ENCODE data around the gene CDH16. TPM values are rescaled to one million over a fixed set of nuclear protein-coding genes. Genes with fewer than 3 reads are reported as not detected.

CDH16 gene
- total and polyA plus RNA-seq, 2 of the 13 experiments (the other 11 are each of a cell fraction or from before 2014, with no cell fraction given) = 2.7 to 3.9 TPM

DNA sequence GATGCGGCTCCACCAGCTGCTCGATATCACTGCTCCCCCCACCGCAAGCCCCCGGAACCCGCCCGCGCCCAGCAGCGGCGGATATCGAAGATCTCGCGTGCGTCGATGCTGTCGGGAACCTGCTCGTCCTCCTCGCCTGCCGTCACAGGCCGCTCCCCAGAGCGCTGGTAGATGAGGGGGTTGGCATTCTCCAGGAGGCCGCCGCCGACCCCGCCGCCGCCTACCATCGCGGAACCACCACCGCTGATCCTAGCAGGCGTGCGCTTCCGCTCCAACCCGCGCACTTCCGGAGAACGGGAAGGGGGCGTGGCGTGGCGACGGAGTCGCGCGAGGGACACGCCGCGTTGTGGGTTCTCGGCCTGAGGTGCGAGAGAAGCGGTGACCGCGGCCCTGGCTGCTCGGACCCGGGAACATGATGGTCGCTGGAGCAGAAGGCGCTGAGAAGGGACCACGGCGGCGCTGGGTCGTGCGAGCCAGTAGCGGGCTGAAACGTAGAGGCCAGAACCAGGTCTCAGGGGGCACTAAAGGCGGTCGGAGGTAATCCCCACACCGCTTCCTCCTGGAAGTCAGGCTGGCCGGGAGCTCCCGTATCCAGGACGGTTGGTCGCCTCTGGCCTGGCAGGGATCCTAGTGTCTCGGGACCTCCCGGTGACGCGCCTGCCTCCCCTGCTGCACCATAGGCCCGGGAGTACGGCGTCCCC, 15.6 kb upstream of the CDH16 start, which contains the start of gene CIAO2B (continued):
- TF ChIP-seq RNF219 (CRISPR knock-in tag; IDR thresholded peaks at IDR 0.05) (peak; percentile 78; the same call in 1 of the 2 replicates), KIAA2018 (CRISPR knock-in tag; IDR thresholded peaks at IDR 0.05; ENCODE audit: borderline replicate concordance) (no peak), STAT6 (CRISPR knock-in tag; IDR thresholded peaks at IDR 0.05; ENCODE audit: borderline replicate concordance) (0 out of 2 replicates have a peak, but pooled peaks have one; percentile 27)

All from HepG2 (cell line).